GM12878 (cell line): ENCODE data around the gene NKG7.

ENCODE experiments used
- ATF7 ChIP-seq: fragments of 450-650 bp; IDR thresholded peaks from 2 replicates; pipeline ENCODE4 v1.6.1; 2016; ENCODE audit warnings: low read depth, mild to moderate bottlenecking
- BCL11A ChIP-seq: IDR thresholded peaks from 2 replicates; pipeline ENCODE4 v1.6.1; 2011; ENCODE audit warnings: low read depth, low read length
- SPI1 ChIP-seq: IDR thresholded peaks from 2 replicates; pipeline ENCODE4 v1.6.1; 2011; ENCODE audit warnings: low read depth, mild to moderate bottlenecking, low read length, moderate library complexity, borderline replicate concordance; ENCODE audit not compliant: insufficient read depth
- TF ChIP-seq, protein P1 (sequence below), 3 experiments: IDR thresholded peaks in 2 of 3; conservative IDR thresholded peaks in 1 of 3; 2 replicates each; pipeline ENCODE4 v1.5.1; 2011; ENCODE audit warnings: low read depth in 3 of 3, low read length in 3 of 3, mild to moderate bottlenecking in 3 of 3, control low read depth in 2 of 3, moderate library complexity in 2 of 3, inconsistent platforms in 1 of 3, mixed read lengths in 1 of 3; ENCODE audit not compliant: control insufficient read depth in 2 of 3, insufficient read depth in 1 of 3; ENCODE audit errors: extremely low read depth in 1 of 3

DNA sequence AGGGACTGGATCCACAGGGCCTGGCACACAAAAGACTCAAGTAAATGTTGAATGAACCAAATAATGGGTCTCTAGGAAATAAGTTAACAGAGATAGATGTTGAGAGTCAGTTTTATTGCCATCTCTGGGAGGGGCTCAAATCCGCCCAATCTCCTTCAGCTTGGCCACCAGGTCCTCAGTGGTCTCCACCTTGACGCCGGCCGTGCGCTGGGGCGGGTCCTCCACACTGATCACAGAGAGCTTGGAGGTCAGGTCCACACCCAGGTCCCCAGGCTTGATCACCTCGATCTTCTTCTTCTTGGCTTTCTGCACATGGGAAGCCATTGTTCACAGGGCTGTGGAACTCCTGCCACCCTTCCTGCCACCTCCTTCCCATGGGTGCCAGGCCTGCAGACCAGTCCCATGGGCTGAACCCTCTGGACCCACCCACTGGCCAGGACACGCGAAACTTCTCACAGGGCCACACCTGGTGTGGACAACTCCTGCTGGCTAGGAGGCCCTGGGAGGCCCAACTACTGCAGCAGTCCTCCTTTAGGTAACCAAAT is 27.3 kb downstream of the NKG7 start:
- no peak for TF ChIP-seq SPI1
- TF ChIP-seq ATF7: no peak
- no peak for TF ChIP-seq BCL11A
- TF ChIP-seq, protein P1, sequence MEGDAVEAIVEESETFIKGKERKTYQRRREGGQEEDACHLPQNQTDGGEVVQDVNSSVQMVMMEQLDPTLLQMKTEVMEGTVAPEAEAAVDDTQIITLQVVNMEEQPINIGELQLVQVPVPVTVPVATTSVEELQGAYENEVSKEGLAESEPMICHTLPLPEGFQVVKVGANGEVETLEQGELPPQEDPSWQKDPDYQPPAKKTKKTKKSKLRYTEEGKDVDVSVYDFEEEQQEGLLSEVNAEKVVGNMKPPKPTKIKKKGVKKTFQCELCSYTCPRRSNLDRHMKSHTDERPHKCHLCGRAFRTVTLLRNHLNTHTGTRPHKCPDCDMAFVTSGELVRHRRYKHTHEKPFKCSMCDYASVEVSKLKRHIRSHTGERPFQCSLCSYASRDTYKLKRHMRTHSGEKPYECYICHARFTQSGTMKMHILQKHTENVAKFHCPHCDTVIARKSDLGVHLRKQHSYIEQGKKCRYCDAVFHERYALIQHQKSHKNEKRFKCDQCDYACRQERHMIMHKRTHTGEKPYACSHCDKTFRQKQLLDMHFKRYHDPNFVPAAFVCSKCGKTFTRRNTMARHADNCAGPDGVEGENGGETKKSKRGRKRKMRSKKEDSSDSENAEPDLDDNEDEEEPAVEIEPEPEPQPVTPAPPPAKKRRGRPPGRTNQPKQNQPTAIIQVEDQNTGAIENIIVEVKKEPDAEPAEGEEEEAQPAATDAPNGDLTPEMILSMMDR (IDR thresholded peaks at IDR 0.05 in 2 of 3, conservative IDR thresholded peaks at IDR 0.05 in 1 of 3; ENCODE audit: control insufficient read depth in 2 of 3, extremely low read depth in 1 of 3, insufficient read depth in 1 of 3, low read depth in 3 of 3, low read length in 3 of 3): no peak
